ENCODE measurements around the gene KLC3.

DNA sequence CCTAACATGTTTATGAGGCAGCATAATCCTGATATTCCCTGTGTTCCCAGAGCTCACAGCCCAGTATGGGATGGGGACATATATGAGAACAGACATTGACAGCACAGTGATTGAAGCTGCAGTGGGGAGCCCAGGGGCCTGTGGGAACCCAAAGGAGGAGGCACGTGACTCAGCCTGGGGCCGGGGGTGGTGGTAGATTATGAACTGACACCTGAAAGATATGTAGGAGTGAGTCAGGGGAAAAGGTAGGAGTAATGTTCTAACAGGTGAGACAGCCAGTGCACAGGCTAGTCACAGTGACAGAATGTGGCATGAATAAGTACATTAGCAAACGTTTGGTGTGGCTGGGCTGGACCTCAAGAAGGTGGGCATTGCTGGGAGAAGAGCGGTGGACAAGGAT lies 46.9 kb upstream of the KLC3 start:
- TF ChIP-seq, protein P1, sequence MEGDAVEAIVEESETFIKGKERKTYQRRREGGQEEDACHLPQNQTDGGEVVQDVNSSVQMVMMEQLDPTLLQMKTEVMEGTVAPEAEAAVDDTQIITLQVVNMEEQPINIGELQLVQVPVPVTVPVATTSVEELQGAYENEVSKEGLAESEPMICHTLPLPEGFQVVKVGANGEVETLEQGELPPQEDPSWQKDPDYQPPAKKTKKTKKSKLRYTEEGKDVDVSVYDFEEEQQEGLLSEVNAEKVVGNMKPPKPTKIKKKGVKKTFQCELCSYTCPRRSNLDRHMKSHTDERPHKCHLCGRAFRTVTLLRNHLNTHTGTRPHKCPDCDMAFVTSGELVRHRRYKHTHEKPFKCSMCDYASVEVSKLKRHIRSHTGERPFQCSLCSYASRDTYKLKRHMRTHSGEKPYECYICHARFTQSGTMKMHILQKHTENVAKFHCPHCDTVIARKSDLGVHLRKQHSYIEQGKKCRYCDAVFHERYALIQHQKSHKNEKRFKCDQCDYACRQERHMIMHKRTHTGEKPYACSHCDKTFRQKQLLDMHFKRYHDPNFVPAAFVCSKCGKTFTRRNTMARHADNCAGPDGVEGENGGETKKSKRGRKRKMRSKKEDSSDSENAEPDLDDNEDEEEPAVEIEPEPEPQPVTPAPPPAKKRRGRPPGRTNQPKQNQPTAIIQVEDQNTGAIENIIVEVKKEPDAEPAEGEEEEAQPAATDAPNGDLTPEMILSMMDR (conservative IDR thresholded peaks at IDR 0.05; ENCODE audit: low read length), result no peak
- no peak for TF ChIP-seq EZH2phosphoT487 (IDR thresholded peaks at IDR 0.05; ENCODE audit: borderline replicate concordance)

Measured in Loucy (cell line).